Loucy (cell line): ENCODE data around the gene ALPI.

ENCODE experiments used
- H2AFZ ChIP-seq: fragments of 200-600 bp; sonication (generic); 2 replicates; pipeline ENCODE4 v1.6.0; 2016; ENCODE audit warnings: antibody characterized with exemption, mild to moderate bottlenecking, low read length, moderate library complexity
- H3F3A ChIP-seq: fragments of 200-600 bp; 2 replicates; pipeline ENCODE4 v1.6.0; 2016; ENCODE audit warnings: antibody characterized with exemption, low read depth, mild to moderate bottlenecking
- H3K27me3 ChIP-seq: fragments of 200-600 bp; sonication (generic); 2 replicates; pipeline ENCODE4 v1.6.1; 2014; ENCODE audit warnings: low read length, mild to moderate bottlenecking; ENCODE audit not compliant: insufficient read depth, poor library complexity, severe bottlenecking
- H3K36me3 ChIP-seq: fragments of 200-600 bp; sonication (generic); 2 replicates; pipeline ENCODE4 v1.6.1; 2016; ENCODE audit warnings: low read length; ENCODE audit not compliant: insufficient read depth
- H3K4me1 ChIP-seq: fragments of 200-600 bp; sonication (generic); 2 replicates; pipeline ENCODE4 v1.5.1; 2014; ENCODE audit warnings: low read length, mild to moderate bottlenecking; ENCODE audit not compliant: insufficient read depth, poor library complexity, severe bottlenecking
- H3K4me2 ChIP-seq: fragments of 200-600 bp; sonication (generic); 2 replicates; pipeline ENCODE4 v1.6.0; 2014; ENCODE audit warnings: antibody characterized with exemption, low read length, low read depth, mild to moderate bottlenecking; ENCODE audit not compliant: poor library complexity, severe bottlenecking
- H3K4me3 ChIP-seq: fragments of 200-600 bp; sonication (generic); 2 replicates; pipeline ENCODE4 v1.5.1; 2014; ENCODE audit warnings: low read length, mild to moderate bottlenecking, mixed read lengths; ENCODE audit not compliant: poor library complexity, severe bottlenecking
- H3K79me2 ChIP-seq: fragments of 200-600 bp; sonication (generic); 2 replicates; pipeline ENCODE4 v1.6.1; 2014; ENCODE audit warnings: low read length; ENCODE audit not compliant: insufficient read depth
- H3K9ac ChIP-seq: fragments of 200-600 bp; sonication (generic); 2 replicates; pipeline ENCODE4 v1.6.0; 2014; ENCODE audit warnings: mild to moderate bottlenecking, low read depth, low read length, moderate library complexity; ENCODE audit not compliant: poor library complexity, severe bottlenecking
- H3K9me2 ChIP-seq: fragments of 200-600 bp; sonication (generic); replicated peaks from 2 replicates; pipeline ENCODE4 v1.6.1; 2016; ENCODE audit warnings: low read depth, low read length, mixed read lengths
- H3K9me3 ChIP-seq: fragments of 200-600 bp; sonication (generic); 2 replicates; pipeline ENCODE4 v1.6.1; 2014; ENCODE audit warnings: mild to moderate bottlenecking, antibody characterized with exemption, low read length, low read depth; ENCODE audit not compliant: insufficient read depth
- H4K20me1 ChIP-seq: fragments of 200-600 bp; sonication (generic); 2 replicates; pipeline ENCODE4 v1.6.0; 2014; ENCODE audit warnings: antibody characterized with exemption, low read length, mild to moderate bottlenecking; ENCODE audit not compliant: insufficient read depth, poor library complexity, severe bottlenecking
- EZH2phosphoT487 ChIP-seq: fragments of 200-600 bp; IDR thresholded peaks from 2 replicates; pipeline ENCODE4 v1.6.1; 2018; ENCODE audit warnings: antibody characterized with exemption, mild to moderate bottlenecking, moderate library complexity, borderline replicate concordance
- TF ChIP-seq, protein P1 (sequence below): fragments of 200-600 bp; sonication (generic); conservative IDR thresholded peaks from 2 replicates; pipeline ENCODE4 v1.5.1; 2014; ENCODE audit warnings: mild to moderate bottlenecking, antibody characterized with exemption, low read length

ALPI gene

GRCh38 chr2:232503809-232504323 lies 47.9 kb downstream of the ALPI start:
- Histone ChIP-seq H3K4me2 (no peak overlapping the region), H3K9me2 (no peaks in the 10 kb centered on the region), H3K79me2 (no peaks in the 10 kb centered on the region), H3K9ac (no peak overlapping the region), H3K4me1 (no peaks in the 10 kb centered on the region), H3K36me3 (no peaks in the 10 kb centered on the region), H3K27me3 (no peaks in the 10 kb centered on the region), H3K9me3 (no peaks in the 10 kb centered on the region), H3K4me3 (no peak overlapping the region), H3F3A (no peaks in the 10 kb centered on the region), H4K20me1 (no peaks in the 10 kb centered on the region), H2AFZ (no peak overlapping the region)
- TF ChIP-seq EZH2phosphoT487, result no peak
- TF ChIP-seq, protein P1, sequence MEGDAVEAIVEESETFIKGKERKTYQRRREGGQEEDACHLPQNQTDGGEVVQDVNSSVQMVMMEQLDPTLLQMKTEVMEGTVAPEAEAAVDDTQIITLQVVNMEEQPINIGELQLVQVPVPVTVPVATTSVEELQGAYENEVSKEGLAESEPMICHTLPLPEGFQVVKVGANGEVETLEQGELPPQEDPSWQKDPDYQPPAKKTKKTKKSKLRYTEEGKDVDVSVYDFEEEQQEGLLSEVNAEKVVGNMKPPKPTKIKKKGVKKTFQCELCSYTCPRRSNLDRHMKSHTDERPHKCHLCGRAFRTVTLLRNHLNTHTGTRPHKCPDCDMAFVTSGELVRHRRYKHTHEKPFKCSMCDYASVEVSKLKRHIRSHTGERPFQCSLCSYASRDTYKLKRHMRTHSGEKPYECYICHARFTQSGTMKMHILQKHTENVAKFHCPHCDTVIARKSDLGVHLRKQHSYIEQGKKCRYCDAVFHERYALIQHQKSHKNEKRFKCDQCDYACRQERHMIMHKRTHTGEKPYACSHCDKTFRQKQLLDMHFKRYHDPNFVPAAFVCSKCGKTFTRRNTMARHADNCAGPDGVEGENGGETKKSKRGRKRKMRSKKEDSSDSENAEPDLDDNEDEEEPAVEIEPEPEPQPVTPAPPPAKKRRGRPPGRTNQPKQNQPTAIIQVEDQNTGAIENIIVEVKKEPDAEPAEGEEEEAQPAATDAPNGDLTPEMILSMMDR, result no peak

- Histone ChIP-seq H3K9me3 (no peaks in the 10 kb centered on the region), H3K27me3 (no peaks in the 10 kb centered on the region)
These were observed 48.5 kb downstream of the ALPI start for GRCh38 chr2:232504438-232504837.

DNA sequence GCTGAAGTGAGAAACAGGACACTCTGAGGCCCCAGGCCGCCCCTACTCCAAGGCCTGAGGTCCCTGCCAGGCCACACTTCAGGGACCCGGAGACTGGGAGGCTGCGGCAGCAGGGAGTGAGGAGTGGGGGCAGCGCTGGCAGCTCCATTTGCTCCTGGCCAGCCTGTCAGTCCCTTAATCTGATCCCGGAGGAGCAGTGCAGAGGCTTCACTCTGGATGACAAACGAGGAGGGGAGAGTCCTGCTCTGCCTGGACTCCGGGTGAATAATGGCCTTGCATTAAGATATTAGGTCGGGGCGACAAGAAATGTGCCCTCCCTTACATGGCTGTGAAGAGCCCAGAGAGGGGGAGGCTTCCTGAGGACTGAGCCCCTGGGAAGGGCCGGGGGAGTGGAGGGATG lies 49.9 kb downstream of the ALPI start:
- Histone ChIP-seq H3K79me2 (no peaks in the 10 kb centered on the region), H3K9ac (no peak overlapping the region), H2AFZ (no peak overlapping the region), H3K9me3 (no peaks in the 10 kb centered on the region), H3K4me1 (no peaks in the 10 kb centered on the region), H3K4me3 (no peak overlapping the region), H3K27me3 (no peaks in the 10 kb centered on the region), H3K36me3 (no peaks in the 10 kb centered on the region), H3F3A (no peaks in the 10 kb centered on the region), H3K9me2 (no peaks in the 10 kb centered on the region), H4K20me1 (no peaks in the 10 kb centered on the region), H3K4me2 (no peak overlapping the region)
- TF ChIP-seq, protein P1, result no peak
- TF ChIP-seq EZH2phosphoT487, result no peak

More at GRCh38 chr2:232504438-232504837, 48.5 kb downstream of the ALPI start:
- H3K79me2 ChIP-seq, result no peaks in the 10 kb centered on the region
- no peaks in the 10 kb centered on the region for H3K4me1 ChIP-seq
- no peak overlapping the region for H3K4me3 ChIP-seq
- H3K36me3 ChIP-seq, result no peaks in the 10 kb centered on the region
- no peaks in the 10 kb centered on the region for H3K9me2 ChIP-seq
- no peak overlapping the region for H3K9ac ChIP-seq
- H2AFZ ChIP-seq, result no peak overlapping the region
- no peaks in the 10 kb centered on the region for H4K20me1 ChIP-seq
- no peaks in the 10 kb centered on the region for H3F3A ChIP-seq
- TF ChIP-seq, protein P1, result no peak
- no peak for TF ChIP-seq EZH2phosphoT487
- H3K4me2 ChIP-seq, result no peak overlapping the region
